ENCODE results near the gene ETV3. TPM values are rescaled to one million over a fixed set of nuclear protein-coding genes. Genes with fewer than 3 reads are reported as not detected.

The ETV3 gene
- total RNA-seq, 1 donor, result 17.0 TPM

GRCh38 chr1:157084720-157085119, 53.5 kb downstream of the ETV3 start:
- no peak for DNase-seq (ENCODE audit: low read depth)
- TF ChIP-seq, protein P1, sequence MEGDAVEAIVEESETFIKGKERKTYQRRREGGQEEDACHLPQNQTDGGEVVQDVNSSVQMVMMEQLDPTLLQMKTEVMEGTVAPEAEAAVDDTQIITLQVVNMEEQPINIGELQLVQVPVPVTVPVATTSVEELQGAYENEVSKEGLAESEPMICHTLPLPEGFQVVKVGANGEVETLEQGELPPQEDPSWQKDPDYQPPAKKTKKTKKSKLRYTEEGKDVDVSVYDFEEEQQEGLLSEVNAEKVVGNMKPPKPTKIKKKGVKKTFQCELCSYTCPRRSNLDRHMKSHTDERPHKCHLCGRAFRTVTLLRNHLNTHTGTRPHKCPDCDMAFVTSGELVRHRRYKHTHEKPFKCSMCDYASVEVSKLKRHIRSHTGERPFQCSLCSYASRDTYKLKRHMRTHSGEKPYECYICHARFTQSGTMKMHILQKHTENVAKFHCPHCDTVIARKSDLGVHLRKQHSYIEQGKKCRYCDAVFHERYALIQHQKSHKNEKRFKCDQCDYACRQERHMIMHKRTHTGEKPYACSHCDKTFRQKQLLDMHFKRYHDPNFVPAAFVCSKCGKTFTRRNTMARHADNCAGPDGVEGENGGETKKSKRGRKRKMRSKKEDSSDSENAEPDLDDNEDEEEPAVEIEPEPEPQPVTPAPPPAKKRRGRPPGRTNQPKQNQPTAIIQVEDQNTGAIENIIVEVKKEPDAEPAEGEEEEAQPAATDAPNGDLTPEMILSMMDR (IDR thresholded peaks at IDR 0.05; ENCODE audit: insufficient read depth, low read length), result no peak
- no peak overlapping the region for H3K4me3 ChIP-seq (ENCODE audit: low read depth, low read length)

DNA sequence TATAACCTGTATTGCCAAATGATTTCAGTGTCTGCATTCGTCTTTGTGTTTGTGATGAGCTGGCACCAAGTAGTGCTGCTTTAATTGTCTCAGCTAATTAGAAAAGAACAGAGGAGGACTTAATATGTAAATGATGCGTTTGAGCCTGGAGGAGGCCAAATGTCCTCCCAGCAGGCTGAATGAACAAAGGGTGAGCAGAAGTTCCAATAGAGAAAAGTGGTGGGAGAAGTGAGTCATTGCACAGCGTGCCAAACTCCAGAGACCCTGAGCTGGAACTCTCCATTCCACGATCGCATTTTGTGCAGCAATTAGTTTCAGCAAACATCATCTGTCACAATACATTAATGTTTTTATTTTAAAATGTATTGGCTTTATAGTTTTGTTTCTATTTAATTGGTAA, 56.5 kb downstream of the ETV3 start:
- no peak for DNase-seq (ENCODE audit: low read depth)
- TF ChIP-seq, protein P1 (IDR thresholded peaks at IDR 0.05; ENCODE audit: insufficient read depth, low read length), result no peak
- H3K4me3 ChIP-seq (ENCODE audit: low read depth, low read length), result no peak overlapping the region

DNA sequence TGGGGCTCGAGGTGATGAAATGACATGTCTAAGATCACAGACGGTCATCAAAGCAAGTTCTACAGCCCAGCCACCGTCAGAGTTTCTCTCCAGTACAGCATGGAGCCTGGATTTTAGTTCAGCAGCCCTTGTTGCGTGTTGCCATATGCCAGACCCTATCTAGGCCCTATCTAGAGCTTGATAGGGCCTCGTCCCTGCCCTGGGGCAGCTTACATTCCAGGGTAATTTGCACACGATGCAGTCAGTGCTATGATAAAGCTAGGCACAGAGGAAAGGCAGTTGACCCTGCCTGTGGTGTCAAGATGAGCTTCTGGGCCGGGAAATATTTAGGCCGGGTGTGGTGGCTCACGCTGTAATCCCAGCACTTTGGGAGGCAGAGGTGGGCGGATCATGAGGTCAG, 57.5 kb downstream of the ETV3 start:
- no peak overlapping the region for H3K4me3 ChIP-seq (ENCODE audit: low read depth, low read length)
- DNase-seq (ENCODE audit: low read depth), result no peak
- TF ChIP-seq, protein P1 (IDR thresholded peaks at IDR 0.05; ENCODE audit: insufficient read depth, low read length), result no peak

GRCh38 chr1:157077394-157077793, 60.8 kb downstream of the ETV3 start:
- H3K4me3 ChIP-seq (ENCODE audit: low read depth, low read length), result no peak overlapping the region
- no peak for DNase-seq (ENCODE audit: low read depth)
- TF ChIP-seq, protein P1 (IDR thresholded peaks at IDR 0.05; ENCODE audit: insufficient read depth, low read length), result no peak

- H3K4me3 ChIP-seq (ENCODE audit: low read depth, low read length), result no peak overlapping the region
- TF ChIP-seq, protein P1 (IDR thresholded peaks at IDR 0.05; ENCODE audit: insufficient read depth, low read length), result peak; percentile 72
- peak; percentile 71 for DNase-seq (ENCODE audit: low read depth)
Observed at GRCh38 chr1:157073944-157074685, 64.1 kb downstream of the ETV3 start.

Other genes starting within 250 kb of the ETV3 start
- gene PEAR1, start 244.7 kb downstream of the ETV3 start, total RNA-seq (ENCODE audit: low replicate concordance), result 4.8 and 10.8 TPM in 2 replicates
- 0.09 TPM in 1 of 2 replicates, not detected in the other for gene LRRC71, start 217.8 kb downstream of the ETV3 start, total RNA-seq (ENCODE audit: low replicate concordance)
- gene ARHGEF11, start 92.7 kb downstream of the ETV3 start, total RNA-seq (ENCODE audit: low replicate concordance), result 32.2 and 53.2 TPM in 2 replicates
- not detected in 2 replicates for gene ETV3L, start 38.6 kb downstream of the ETV3 start, total RNA-seq (ENCODE audit: low replicate concordance)